ENCODE data around the gene FEN1. TPM values are rescaled to one million over a fixed set of nuclear protein-coding genes. Genes with fewer than 3 reads are reported as not detected.

Gene FEN1
- total RNA-seq, 1 donor from 2014 or later = 5.4 TPM

DNA sequence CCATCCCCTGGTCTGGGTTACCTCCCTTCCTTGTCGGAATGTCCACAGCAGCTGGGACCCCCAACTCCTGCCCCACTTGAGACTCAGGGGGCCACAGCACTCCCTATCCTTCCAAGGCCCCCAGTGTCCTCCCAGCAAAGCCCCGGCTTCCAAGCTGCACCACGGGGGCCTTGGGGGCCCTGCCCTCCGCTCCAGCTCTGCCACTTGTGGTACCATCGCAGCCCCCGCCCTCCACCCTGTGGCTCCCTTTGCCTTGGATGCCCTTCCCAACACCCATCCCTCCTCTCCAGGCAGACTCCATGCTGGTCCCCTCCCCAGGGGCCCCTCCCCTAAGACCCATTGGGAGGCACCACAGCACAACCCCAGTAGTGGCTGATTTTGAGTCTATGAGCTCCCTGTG is 17.6 kb upstream of the FEN1 start:
- Histone ChIP-seq H3K36me3 (no peaks in the 10 kb centered on the region), H3K9me3 (no peaks in the 10 kb centered on the region), H3K4me1 (no peaks in the 10 kb centered on the region), H3K27me3 (ENCODE audit: low read depth) (no peaks in the 10 kb centered on the region), H3K27ac (no peak overlapping the region), H3K4me3 (no peak overlapping the region)
- no peak for ATAC-seq
- TF ChIP-seq, protein P1, sequence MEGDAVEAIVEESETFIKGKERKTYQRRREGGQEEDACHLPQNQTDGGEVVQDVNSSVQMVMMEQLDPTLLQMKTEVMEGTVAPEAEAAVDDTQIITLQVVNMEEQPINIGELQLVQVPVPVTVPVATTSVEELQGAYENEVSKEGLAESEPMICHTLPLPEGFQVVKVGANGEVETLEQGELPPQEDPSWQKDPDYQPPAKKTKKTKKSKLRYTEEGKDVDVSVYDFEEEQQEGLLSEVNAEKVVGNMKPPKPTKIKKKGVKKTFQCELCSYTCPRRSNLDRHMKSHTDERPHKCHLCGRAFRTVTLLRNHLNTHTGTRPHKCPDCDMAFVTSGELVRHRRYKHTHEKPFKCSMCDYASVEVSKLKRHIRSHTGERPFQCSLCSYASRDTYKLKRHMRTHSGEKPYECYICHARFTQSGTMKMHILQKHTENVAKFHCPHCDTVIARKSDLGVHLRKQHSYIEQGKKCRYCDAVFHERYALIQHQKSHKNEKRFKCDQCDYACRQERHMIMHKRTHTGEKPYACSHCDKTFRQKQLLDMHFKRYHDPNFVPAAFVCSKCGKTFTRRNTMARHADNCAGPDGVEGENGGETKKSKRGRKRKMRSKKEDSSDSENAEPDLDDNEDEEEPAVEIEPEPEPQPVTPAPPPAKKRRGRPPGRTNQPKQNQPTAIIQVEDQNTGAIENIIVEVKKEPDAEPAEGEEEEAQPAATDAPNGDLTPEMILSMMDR (IDR thresholded peaks at IDR 0.05) = no peak
- intact Hi-C loops (cut with DNase I) = no loop called here
- DNase-seq = no peak

DNA sequence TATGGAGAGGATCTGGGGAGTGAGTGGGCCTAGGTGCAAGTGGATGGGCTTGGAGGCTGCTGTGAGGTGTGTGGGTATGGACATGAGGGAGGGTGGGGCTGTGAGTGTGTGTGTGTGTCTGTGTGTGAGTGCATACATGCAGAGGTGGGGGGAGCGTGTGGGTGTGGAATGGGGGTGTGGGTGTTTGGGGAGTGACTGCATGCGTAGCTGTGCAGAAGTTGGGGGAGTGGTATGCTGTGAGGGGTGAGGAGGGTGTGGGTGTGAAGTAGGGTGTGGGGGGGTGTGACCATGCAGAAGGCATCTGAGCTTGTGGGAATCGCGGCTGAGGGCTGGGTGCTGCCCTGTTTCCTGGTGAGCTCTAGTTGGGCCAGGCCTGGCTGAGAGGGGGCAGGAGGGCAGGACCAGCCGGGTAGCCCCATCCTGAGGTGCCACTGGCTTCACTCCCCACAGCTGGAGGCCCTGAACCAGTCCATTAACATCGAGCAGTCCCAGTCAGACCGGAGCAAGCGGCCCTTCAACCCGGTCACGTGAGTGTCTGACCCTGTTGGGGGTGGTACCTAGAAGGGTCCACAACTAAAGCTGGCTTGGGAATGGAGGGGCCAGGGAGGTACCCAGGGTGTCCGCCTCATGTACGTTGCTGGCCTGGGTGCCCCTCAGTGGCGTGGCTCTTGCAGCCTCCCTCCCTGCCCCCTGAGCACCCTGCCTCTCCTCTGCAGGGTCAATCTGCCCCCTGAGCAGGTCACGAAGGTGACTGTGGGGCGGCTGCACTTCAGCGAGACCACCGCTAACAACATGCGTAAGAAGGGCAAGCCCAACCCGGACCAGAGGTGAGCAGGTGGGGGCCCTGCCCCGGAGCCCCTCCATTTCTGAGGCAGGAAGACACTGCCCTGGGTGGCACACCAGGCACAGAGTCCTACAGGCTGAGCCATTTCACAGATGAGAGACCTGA is 16.8 kb upstream of the FEN1 start:
- no peaks in the 10 kb centered on the region for H3K9me3 ChIP-seq
- no peaks in the 10 kb centered on the region for H3K27me3 ChIP-seq (ENCODE audit: low read depth)
- DNase-seq = no peak
- H3K27ac ChIP-seq = no peak overlapping the region
- TF ChIP-seq, protein P1 (IDR thresholded peaks at IDR 0.05) = no peak
- H3K36me3 ChIP-seq = no peaks in the 10 kb centered on the region
- H3K4me3 ChIP-seq = no peak overlapping the region
- no peaks in the 10 kb centered on the region for H3K4me1 ChIP-seq
- intact Hi-C loops (cut with DNase I) = no loop called here
- peak; percentile 4 to 34 for ATAC-seq

DNA sequence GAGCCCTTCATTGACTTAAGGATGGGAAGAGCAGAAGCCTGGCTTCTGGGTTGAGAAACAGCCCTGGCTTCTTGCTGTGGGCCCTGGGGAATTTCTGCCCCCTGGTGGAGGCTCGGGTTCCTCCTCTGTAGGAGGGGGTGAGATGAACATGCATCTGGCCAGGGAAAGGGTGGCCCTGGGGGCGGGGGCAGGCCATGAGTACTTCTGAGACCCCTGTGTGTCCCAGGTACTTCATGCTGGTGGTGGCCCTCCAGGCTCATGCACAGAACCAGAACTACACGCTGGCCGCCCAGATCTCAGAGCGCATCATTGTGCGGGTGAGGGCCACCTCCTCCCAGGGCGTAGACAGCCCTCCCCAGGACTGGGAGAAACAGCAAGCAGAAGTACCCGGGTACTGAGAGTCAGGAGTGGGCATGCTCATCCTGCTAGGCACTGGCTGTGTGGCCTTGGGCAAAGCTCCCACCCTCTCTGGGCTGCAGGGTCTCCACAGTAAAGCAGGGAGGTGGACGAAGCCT is 16.1 kb upstream of the FEN1 start:
- TF ChIP-seq, protein P1 (IDR thresholded peaks at IDR 0.05) = peak; percentile 59
- DNase-seq (peak; percentile 69), ATAC-seq (peak; percentile 41 to 44)
- Histone ChIP-seq H3K4me3 (no peak overlapping the region), H3K36me3 (no peaks in the 10 kb centered on the region), H3K9me3 (no peaks in the 10 kb centered on the region), H3K4me1 (no peaks in the 10 kb centered on the region), H3K27me3 (ENCODE audit: low read depth) (no peaks in the 10 kb centered on the region), H3K27ac (no peak overlapping the region)
- intact Hi-C loops (cut with DNase I) = no loop called here

DNA sequence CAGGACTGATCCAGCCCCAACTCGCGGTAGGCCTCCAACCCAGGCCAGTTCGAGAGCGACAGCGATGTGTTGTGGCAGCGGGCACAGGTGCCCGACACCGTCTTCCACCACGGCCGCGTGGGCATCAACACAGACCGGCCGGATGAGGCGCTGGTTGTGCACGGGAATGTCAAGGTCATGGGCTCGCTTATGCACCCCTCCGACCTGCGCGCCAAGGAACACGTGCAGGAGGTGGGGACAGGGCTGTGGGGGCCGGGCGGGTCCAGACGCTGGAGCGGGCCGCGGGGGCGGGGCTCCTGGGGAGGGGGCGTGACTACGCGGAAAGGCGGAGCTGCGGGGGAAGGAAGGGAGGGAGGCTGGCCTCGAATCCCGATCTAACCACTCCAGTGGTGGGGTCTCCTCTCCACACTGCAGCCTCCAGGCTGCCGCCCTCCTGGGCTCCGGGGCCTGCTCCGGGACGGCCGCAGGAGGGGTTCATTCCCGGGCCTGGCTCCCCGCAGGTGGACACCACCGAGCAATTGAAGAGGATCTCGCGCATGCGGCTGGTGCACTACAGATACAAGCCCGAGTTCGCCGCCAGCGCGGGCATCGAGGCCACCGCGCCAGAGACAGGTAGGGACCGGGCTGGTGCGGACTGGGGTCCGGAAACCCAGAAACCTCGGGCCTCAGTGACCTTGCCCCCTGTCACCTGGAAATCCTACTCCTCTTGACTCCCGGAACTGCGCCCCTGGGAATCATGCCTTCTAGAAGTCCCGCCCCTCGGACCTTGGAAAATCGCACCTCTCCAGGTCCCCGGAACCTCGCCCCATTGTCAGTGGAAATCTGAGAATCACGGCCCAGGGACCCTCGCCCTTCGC is 15.2 kb upstream of the FEN1 start:
- no peaks in the 10 kb centered on the region for H3K4me1 ChIP-seq
- ATAC-seq = peak; percentile 3 to 5

More for the DNA sequence above, 15.2 kb upstream of the FEN1 start:
- peak overlapping the region; percentile 18 for H3K4me3 ChIP-seq
- no peak overlapping the region for H3K27ac ChIP-seq
- DNase-seq = no peak
- intact Hi-C loops (cut with DNase I) = no loop called here
- H3K9me3 ChIP-seq = no peaks in the 10 kb centered on the region
- TF ChIP-seq, protein P1 (IDR thresholded peaks at IDR 0.05) = no peak
- H3K27me3 ChIP-seq (ENCODE audit: low read depth) = no peaks in the 10 kb centered on the region
- H3K36me3 ChIP-seq = peaks cover 2% of the 10 kb centered on the region

All from lower lobe of right lung (tissue), 2 donors.